Keratinocyte (primary cell): ENCODE measurements around the gene SIN3A.

Experiments
- EZH2 ChIP-seq: IDR thresholded peaks from one replicate; pipeline ENCODE4 v1.6.1; 2012; ENCODE audit warnings: inconsistent platforms, mild to moderate bottlenecking, low read length, moderate library complexity
- TF ChIP-seq, protein P1 (sequence below), 3 experiments: IDR thresholded peaks in 1 of 3; conservative IDR thresholded peaks in 1 of 3; optimal IDR thresholded peaks in 1 of 3; 2 replicates in 2 of 3; 3 replicates in 1 of 3; pipeline versions ENCODE3 to v1.5.1; 2011; ENCODE audit warnings: low read length in 3 of 3, mild to moderate bottlenecking in 3 of 3, moderate library complexity in 2 of 3, control low read depth in 1 of 3, inconsistent platforms in 1 of 3; ENCODE audit not compliant: insufficient read depth in 2 of 3; ENCODE audit errors: extremely low read depth in 1 of 3

DNA sequence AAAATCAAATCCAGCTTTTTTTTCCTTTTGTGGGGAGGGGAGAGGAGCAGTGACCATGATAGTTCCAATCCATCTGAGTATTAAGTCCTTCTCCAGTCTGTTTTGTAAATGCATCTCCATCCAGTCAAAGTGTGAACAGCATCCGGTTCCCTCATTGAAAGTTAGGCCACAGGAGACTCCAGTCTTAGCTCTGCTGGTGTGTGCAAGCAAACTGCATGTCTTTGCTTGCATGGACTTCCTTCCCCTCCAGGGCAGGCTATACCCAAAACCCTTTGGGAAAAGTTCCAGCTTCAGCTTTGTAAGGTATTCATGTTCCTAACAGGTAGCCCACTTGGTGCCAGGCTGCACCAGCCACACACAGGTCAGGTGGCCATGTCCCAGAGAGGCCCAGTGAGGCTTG is 80.0 kb downstream of the SIN3A start:
- TF ChIP-seq EZH2: no peak
- TF ChIP-seq, protein P1, sequence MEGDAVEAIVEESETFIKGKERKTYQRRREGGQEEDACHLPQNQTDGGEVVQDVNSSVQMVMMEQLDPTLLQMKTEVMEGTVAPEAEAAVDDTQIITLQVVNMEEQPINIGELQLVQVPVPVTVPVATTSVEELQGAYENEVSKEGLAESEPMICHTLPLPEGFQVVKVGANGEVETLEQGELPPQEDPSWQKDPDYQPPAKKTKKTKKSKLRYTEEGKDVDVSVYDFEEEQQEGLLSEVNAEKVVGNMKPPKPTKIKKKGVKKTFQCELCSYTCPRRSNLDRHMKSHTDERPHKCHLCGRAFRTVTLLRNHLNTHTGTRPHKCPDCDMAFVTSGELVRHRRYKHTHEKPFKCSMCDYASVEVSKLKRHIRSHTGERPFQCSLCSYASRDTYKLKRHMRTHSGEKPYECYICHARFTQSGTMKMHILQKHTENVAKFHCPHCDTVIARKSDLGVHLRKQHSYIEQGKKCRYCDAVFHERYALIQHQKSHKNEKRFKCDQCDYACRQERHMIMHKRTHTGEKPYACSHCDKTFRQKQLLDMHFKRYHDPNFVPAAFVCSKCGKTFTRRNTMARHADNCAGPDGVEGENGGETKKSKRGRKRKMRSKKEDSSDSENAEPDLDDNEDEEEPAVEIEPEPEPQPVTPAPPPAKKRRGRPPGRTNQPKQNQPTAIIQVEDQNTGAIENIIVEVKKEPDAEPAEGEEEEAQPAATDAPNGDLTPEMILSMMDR (optimal IDR thresholded peaks at IDR 0.05 in 1 of 3, IDR thresholded peaks at IDR 0.05 in 1 of 3, conservative IDR thresholded peaks at IDR 0.05 in 1 of 3; ENCODE audit: extremely low read depth in 1 of 3, insufficient read depth in 2 of 3, low read length in 3 of 3): no peak
